CD8-positive, alpha-beta memory T cell (primary cell): Measurements from ENCODE around the gene TCP11L1. TPM values are rescaled to one million over a fixed set of nuclear protein-coding genes. Genes with fewer than 3 reads are reported as not detected.
"Not testable (repeated sequence)": the region's sequence is repeated elsewhere in the genome, so short reads cannot be mapped to it uniquely, and the experiment has no call there.

Source experiments
- CTCF ChIA-PET: fragments of 350-600 bp; sonication (Branson Sonifier 250); formaldehyde crosslinking; loops from one replicate; lab custom pipeline; 2021; ENCODE audit warnings: antibody characterized with exemption; lab: Charles Lee
- POLR2A ChIA-PET: fragments of 350-600 bp; sonication (Branson Sonifier 250); formaldehyde crosslinking; loops from one replicate; lab custom pipeline; 2021; ENCODE audit warnings: antibody characterized with exemption; lab: Charles Lee
- DNase-seq, 5 donors: peaks; one replicate each; pipeline versions ENCODE4 v3.0.0 to v3.0.0-alpha.2; 2020 to 2022; ENCODE audit warnings: mixed read lengths in 1 of 5
- H3K27ac ChIP-seq: one replicate; pipeline ENCODE4 v1.7.0; 2013; ENCODE audit warnings: low read depth, mild to moderate bottlenecking, low read length, moderate library complexity
- H3K27me3 ChIP-seq: 2 replicates; pipeline ENCODE4 v1.7.0; 2013; ENCODE audit warnings: low read length, mild to moderate bottlenecking; ENCODE audit not compliant: insufficient read depth, poor library complexity, severe bottlenecking
- H3K36me3 ChIP-seq: 2 replicates; pipeline ENCODE4 v1.7.0; 2013; ENCODE audit warnings: mild to moderate bottlenecking, low read length, moderate library complexity; ENCODE audit not compliant: insufficient read depth
- H3K4me1 ChIP-seq: 2 replicates; pipeline ENCODE4 v1.7.0; 2013; ENCODE audit warnings: mild to moderate bottlenecking, low read length, moderate library complexity; ENCODE audit not compliant: insufficient read depth
- H3K4me3 ChIP-seq: 2 replicates; pipeline ENCODE4 v1.7.0; 2013; ENCODE audit warnings: mild to moderate bottlenecking, low read length
- H3K9me3 ChIP-seq: 2 replicates; pipeline ENCODE4 v1.7.0; 2013; ENCODE audit warnings: mild to moderate bottlenecking, low read length
- H3K27ac Mint-ChIP-seq, 8 donors: one replicate each; pipeline ENCODE4 v1.8.0; 2020 to 2021; ENCODE audit warnings: mixed read lengths in 8 of 8, mild to moderate bottlenecking in 6 of 8, inconsistent platforms in 3 of 8, moderate library complexity in 3 of 8
- H3K27me3 Mint-ChIP-seq, 2 donors: one replicate each; pipeline ENCODE4 v1.8.0; 2020 to 2021; ENCODE audit warnings: mixed read lengths in 2 of 2, mild to moderate bottlenecking in 1 of 2, moderate library complexity in 1 of 2
- H3K36me3 Mint-ChIP-seq, 3 donors: one replicate each; pipeline ENCODE4 v1.8.0; 2020 to 2021; ENCODE audit warnings: mixed read lengths in 3 of 3, inconsistent platforms in 1 of 3, mild to moderate bottlenecking in 1 of 3
- H3K4me1 Mint-ChIP-seq, 3 donors: one replicate each; pipeline ENCODE4 v1.8.0; 2020 to 2021; ENCODE audit warnings: mixed read lengths in 3 of 3, inconsistent platforms in 1 of 3, mild to moderate bottlenecking in 1 of 3
- H3K4me3 Mint-ChIP-seq, 7 donors: one replicate each; pipeline ENCODE4 v1.8.0; 2020 to 2021; ENCODE audit warnings: mixed read lengths in 7 of 7, mild to moderate bottlenecking in 6 of 7, moderate library complexity in 4 of 7, inconsistent platforms in 2 of 7
- H3K9me3 Mint-ChIP-seq, 5 donors: one replicate each; pipeline ENCODE4 v1.8.0; 2020 to 2022; ENCODE audit warnings: mixed read lengths in 5 of 5, mild to moderate bottlenecking in 3 of 5, moderate library complexity in 2 of 5, inconsistent platforms in 1 of 5
- polyA plus RNA-seq: library from polyadenylated mRNA; unstranded; fragments of 300-500 nt; fragmentation: Illumina TruSeq; gene quantifications from one replicate; pipeline ENCODE4 v1.2.3, GENCODE V29; 2021
- total RNA-seq, 2 experiments: library from RNA; stranded (reverse); gene quantifications; one replicate each; pipeline ENCODE4 v1.2.3, GENCODE V29; 2021

The TCP11L1 gene
- total and polyA plus RNA-seq, 3 experiments from 2014 or later = 7.5 to 22.2 (median 22.1) TPM

- Histone ChIP-seq H3K4me1 (no peaks in the 10 kb centered on the region), H3K4me3 (no peak overlapping the region), H3K27ac (no peak overlapping the region), H3K9me3 (no peaks in the 10 kb centered on the region), H3K36me3 (no peaks in the 10 kb centered on the region), H3K27me3 (no peaks in the 10 kb centered on the region)
- POLR2A ChIA-PET = no interaction called here
- Mint-ChIP-seq H3K4me3 (no peak overlapping the region), H3K4me1 (no peaks in the 10 kb centered on the region), H3K9me3 (no peaks in the 10 kb centered on the region), H3K27ac (peak overlapping the region in 2 of 8 donors; percentile 30 to 60), H3K36me3 (no peaks in the 10 kb centered on the region), H3K27me3 (no peaks in the 10 kb centered on the region)
- no peak for DNase-seq
- CTCF ChIA-PET = no interaction called here
These were observed 77.2 kb downstream of the TCP11L1 start for GRCh38 chr11:33116535-33116934.

- H3K4me3 ChIP-seq, H3K4me3 Mint-ChIP-seq, POLR2A ChIA-PET, CTCF ChIA-PET, H3K4me1 Mint-ChIP-seq, H3K27me3 ChIP-seq, DNase-seq, H3K27me3 Mint-ChIP-seq, H3K36me3 ChIP-seq, H3K36me3 Mint-ChIP-seq, H3K9me3 Mint-ChIP-seq, H3K9me3 ChIP-seq, H3K27ac ChIP-seq, H3K27ac Mint-ChIP-seq, H3K4me1 ChIP-seq: not testable (repeated sequence)
These were observed 83.3 kb downstream of the TCP11L1 start for GRCh38 chr11:33122696-33123095.

Other genes with a start within 250 kb of the TCP11L1 start
- not detected for gene CCDC73, start 244.9 kb upstream of the TCP11L1 start, total RNA-seq
- gene CCDC73, start 244.9 kb upstream of the TCP11L1 start, polyA plus RNA-seq = not detected
- gene PRRG4, start 209.6 kb upstream of the TCP11L1 start, total RNA-seq = under 1 TPM; 0.51 to 0.68 TPM
- not detected for gene PRRG4, start 209.6 kb upstream of the TCP11L1 start, polyA plus RNA-seq
- 10 to 100 TPM; 10.6 to 12.3 TPM for gene QSER1, start 146.8 kb upstream of the TCP11L1 start, total RNA-seq
- 0.93 TPM for gene QSER1, start 146.8 kb upstream of the TCP11L1 start, polyA plus RNA-seq
- gene DEPDC7, start 23.7 kb upstream of the TCP11L1 start, total RNA-seq = 1 to 10 TPM; 1.7 to 1.8 TPM
- 0.15 TPM for gene DEPDC7, start 23.7 kb upstream of the TCP11L1 start, polyA plus RNA-seq
- gene CSTF3, start 121.9 kb downstream of the TCP11L1 start, total RNA-seq = 10 to 100 TPM; 35.3 to 37.7 TPM
- gene CSTF3, start 121.9 kb downstream of the TCP11L1 start, polyA plus RNA-seq = 16.5 TPM
- gene HIPK3, start 217.8 kb downstream of the TCP11L1 start, total RNA-seq = 10 to 100 TPM; 49.2 to 50.9 TPM
- gene HIPK3, start 217.8 kb downstream of the TCP11L1 start, polyA plus RNA-seq = 31.6 TPM